ENCODE data around the gene BRD4. TPM values are rescaled to one million over a fixed set of nuclear protein-coding genes. Genes with fewer than 3 reads are reported as not detected.

BRD4 gene
- total RNA-seq, 2 experiments from 2014 or later, result 33.6 to 143 TPM

DNA sequence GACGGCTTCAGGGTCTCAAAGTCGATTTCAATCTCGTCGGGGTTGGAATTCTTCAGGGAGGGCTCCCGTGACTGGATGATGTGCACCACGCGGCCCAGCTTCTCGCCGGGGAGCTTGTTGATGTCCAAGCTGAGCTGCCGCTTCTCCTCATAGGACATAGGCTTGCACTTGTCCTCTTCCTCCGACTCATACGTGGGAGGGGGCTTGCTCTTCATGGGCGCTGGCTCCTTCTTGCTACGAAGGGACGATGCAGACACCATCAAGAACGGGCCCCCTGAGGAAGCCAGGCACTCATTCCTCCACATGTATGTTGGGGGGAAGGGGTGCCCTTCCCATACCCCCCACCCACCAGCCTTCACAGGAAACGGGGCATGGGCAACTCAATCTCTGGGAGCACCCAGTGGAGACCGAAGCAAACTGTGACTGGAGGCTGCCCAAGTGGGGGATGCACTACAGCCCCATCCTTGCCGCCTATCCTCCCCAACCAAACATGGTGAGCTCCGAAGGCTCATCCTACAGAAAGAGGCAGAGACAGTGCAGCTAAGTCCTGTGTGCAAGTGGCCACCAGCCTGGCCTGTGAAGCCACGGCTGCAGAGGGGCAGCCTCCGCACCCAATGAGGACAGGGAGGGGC, 76.9 kb downstream of the BRD4 start:
- no peak for TF ChIP-seq CTCF (conservative IDR thresholded peaks at IDR 0.05; ENCODE audit: low read length)
- no peak for TF ChIP-seq EZH2phosphoT487 (IDR thresholded peaks at IDR 0.05; ENCODE audit: borderline replicate concordance, low read depth, low read length)
- H3K27ac ChIP-seq (ENCODE audit: low read depth, low read length, poor library complexity, severe bottlenecking), result no peak overlapping the region
- POLR2A ChIA-PET, result no interaction called here
- no peak for DNase-seq (ENCODE audit: low spot score)
- H3K4me1 ChIP-seq (ENCODE audit: insufficient read depth, low read length, poor library complexity, severe bottlenecking), result no peaks in the 10 kb centered on the region
- BruUV-seq (replicated peaks), result TSS peak; percentile 84
- H3K4me2 ChIP-seq (ENCODE audit: low read length), result no peak overlapping the region
- intact Hi-C loops (cut with micrococcal nuclease; ENCODE audit: unreplicated experiment), result no loop called here
- no peaks in the 10 kb centered on the region for H3K9me2 ChIP-seq (ENCODE audit: insufficient read depth, low read length)
- no peak overlapping the region for H2AFZ ChIP-seq (ENCODE audit: low read length)
- no peaks in the 10 kb centered on the region for H3K79me2 ChIP-seq (ENCODE audit: insufficient read depth, low read depth, low read length)
- no peaks in the 10 kb centered on the region for H4K20me1 ChIP-seq (ENCODE audit: insufficient read depth, low read length)
- H3K4me3 ChIP-seq (ENCODE audit: low read depth, low read length, poor library complexity, severe bottlenecking), result no peak overlapping the region
- peaks cover 94% of the 10 kb centered on the region for H3K36me3 ChIP-seq (ENCODE audit: insufficient read depth, low read length)
- no peaks in the 10 kb centered on the region for H3K9me3 ChIP-seq (ENCODE audit: low read length)
- CTCF ChIA-PET (ENCODE audit: unreplicated experiment), result no interaction called here

DNA sequence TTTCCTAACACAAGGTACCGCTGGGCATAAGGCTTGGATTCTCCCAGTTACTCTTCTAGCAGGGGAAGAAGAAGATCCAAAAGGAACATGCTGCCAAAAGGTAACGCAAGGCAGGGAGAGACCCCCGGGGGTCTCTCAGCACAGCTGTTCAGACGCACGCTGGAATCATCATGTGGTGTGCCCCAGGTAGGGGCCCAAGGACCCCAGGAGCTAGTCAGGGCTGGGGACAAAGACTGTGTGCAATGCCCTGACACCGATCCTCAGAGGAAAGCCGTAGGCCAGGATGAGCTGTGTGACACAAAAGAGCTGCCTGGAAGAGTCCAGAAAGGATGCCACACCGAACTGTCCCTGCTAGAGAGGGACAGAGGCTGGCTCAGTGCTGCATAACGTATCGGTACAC, 77.8 kb downstream of the BRD4 start:
- ChIA-PET POLR2A (no interaction called here), CTCF (ENCODE audit: unreplicated experiment) (no interaction called here)
- intact Hi-C loops (cut with micrococcal nuclease; ENCODE audit: unreplicated experiment), result no loop called here
- H4K20me1 ChIP-seq (ENCODE audit: insufficient read depth, low read length), result no peaks in the 10 kb centered on the region
- no peaks in the 10 kb centered on the region for H3K9me3 ChIP-seq (ENCODE audit: low read length)
- H3K36me3 ChIP-seq (ENCODE audit: insufficient read depth, low read length), result peaks cover 94% of the 10 kb centered on the region
- TF ChIP-seq EZH2phosphoT487 (IDR thresholded peaks at IDR 0.05; ENCODE audit: borderline replicate concordance, low read depth, low read length), result no peak
- TF ChIP-seq CTCF (conservative IDR thresholded peaks at IDR 0.05; ENCODE audit: low read length), result no peak
- no peak overlapping the region for H3K27ac ChIP-seq (ENCODE audit: low read depth, low read length, poor library complexity, severe bottlenecking)
- no peaks in the 10 kb centered on the region for H3K79me2 ChIP-seq (ENCODE audit: insufficient read depth, low read depth, low read length)
- no peaks in the 10 kb centered on the region for H3K9me2 ChIP-seq (ENCODE audit: insufficient read depth, low read length)
- H3K4me2 ChIP-seq (ENCODE audit: low read length), result no peak overlapping the region
- DNase-seq (ENCODE audit: low spot score), result no peak
- no peak overlapping the region for H3K4me3 ChIP-seq (ENCODE audit: low read depth, low read length, poor library complexity, severe bottlenecking)
- H3K4me1 ChIP-seq (ENCODE audit: insufficient read depth, low read length, poor library complexity, severe bottlenecking), result no peaks in the 10 kb centered on the region
- BruUV-seq (replicated peaks), result no TSS peak
- no peak overlapping the region for H2AFZ ChIP-seq (ENCODE audit: low read length)

DNA sequence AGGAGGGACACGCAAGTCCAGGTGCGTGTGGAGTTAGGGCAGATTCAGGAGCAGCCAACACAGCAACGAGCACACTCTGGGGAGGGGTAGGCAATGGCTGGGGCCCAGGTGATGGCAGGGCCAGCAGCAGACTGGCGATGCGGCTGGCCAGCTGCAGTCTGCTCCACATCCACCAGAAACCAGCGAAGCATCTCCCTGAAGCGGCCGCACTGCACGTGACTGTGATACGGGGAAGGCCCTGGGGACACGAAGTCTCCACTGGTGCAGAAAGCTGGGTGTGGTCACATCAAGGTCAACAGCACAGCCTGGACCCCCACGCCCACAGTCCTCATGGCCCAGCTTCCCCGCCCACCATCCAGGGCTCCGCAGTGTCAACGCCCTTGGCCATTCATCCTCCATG, 78.8 kb downstream of the BRD4 start:
- H3K79me2 ChIP-seq (ENCODE audit: insufficient read depth, low read depth, low read length), result no peaks in the 10 kb centered on the region
- ChIA-PET CTCF (ENCODE audit: unreplicated experiment) (no interaction called here), POLR2A (interaction anchor here (0.6 kb wide), 1 partner anchor 46 kb away, joined by 3 read pairs; no protein-coding TSS in a partner anchor)
- no peaks in the 10 kb centered on the region for H3K9me2 ChIP-seq (ENCODE audit: insufficient read depth, low read length)
- no peak overlapping the region for H3K4me2 ChIP-seq (ENCODE audit: low read length)
- H3K4me3 ChIP-seq (ENCODE audit: low read depth, low read length, poor library complexity, severe bottlenecking), result no peak overlapping the region
- H3K27ac ChIP-seq (ENCODE audit: low read depth, low read length, poor library complexity, severe bottlenecking), result no peak overlapping the region
- peaks cover 94% of the 10 kb centered on the region for H3K36me3 ChIP-seq (ENCODE audit: insufficient read depth, low read length)
- no peak for TF ChIP-seq EZH2phosphoT487 (IDR thresholded peaks at IDR 0.05; ENCODE audit: borderline replicate concordance, low read depth, low read length)
- no peak for TF ChIP-seq CTCF (conservative IDR thresholded peaks at IDR 0.05; ENCODE audit: low read length)
- H4K20me1 ChIP-seq (ENCODE audit: insufficient read depth, low read length), result no peaks in the 10 kb centered on the region
- no peaks in the 10 kb centered on the region for H3K9me3 ChIP-seq (ENCODE audit: low read length)
- no peak for DNase-seq (ENCODE audit: low spot score)
- intact Hi-C loops (cut with micrococcal nuclease; ENCODE audit: unreplicated experiment), result no loop called here
- no peaks in the 10 kb centered on the region for H3K4me1 ChIP-seq (ENCODE audit: insufficient read depth, low read length, poor library complexity, severe bottlenecking)
- BruUV-seq (replicated peaks), result no TSS peak
- no peak overlapping the region for H2AFZ ChIP-seq (ENCODE audit: low read length)

Data from OCI-LY7 (cell line).